ENCODE measurements around the gene INAVA.
"Not testable (repeated sequence)": the region's sequence is repeated elsewhere in the genome, so short reads cannot be mapped to it uniquely, and the experiment has no call there.

The INAVA gene

GRCh38 chr1:200959411-200959921, 64.8 kb downstream of the INAVA start:
- no peaks in the 10 kb centered on the region for H3K36me3 ChIP-seq (ENCODE audit: control insufficient read depth, insufficient read depth, low read length)

GRCh38 chr1:200960236-200960947, 65.7 kb downstream of the INAVA start:
- DNase-seq, result no peak
- H3K4me3 ChIP-seq (ENCODE audit: insufficient read depth, low read depth, low read length, poor library complexity, severe bottlenecking), result no peak overlapping the region
- no peaks in the 10 kb centered on the region for H3K9me3 ChIP-seq (ENCODE audit: control insufficient read depth, low read length)
- H3K27ac ChIP-seq (ENCODE audit: insufficient read depth, low read length, poor library complexity, severe bottlenecking), result no peak overlapping the region
- no peaks in the 10 kb centered on the region for H3K36me3 ChIP-seq (ENCODE audit: control insufficient read depth, insufficient read depth, low read length)
- H3K27me3 ChIP-seq (replicated peaks; ENCODE audit: control insufficient read depth, insufficient read depth, low read length, poor library complexity, severe bottlenecking), result no peaks in the 10 kb centered on the region
- no peaks in the 10 kb centered on the region for H3K4me1 ChIP-seq (ENCODE audit: control insufficient read depth, insufficient read depth, low read length, poor library complexity, severe bottlenecking)

More at GRCh38 chr1:200959411-200959921, 64.8 kb downstream of the INAVA start:
- Histone ChIP-seq H3K27ac (ENCODE audit: insufficient read depth, low read length, poor library complexity, severe bottlenecking) (no peak overlapping the region), H3K27me3 (replicated peaks; ENCODE audit: control insufficient read depth, insufficient read depth, low read length, poor library complexity, severe bottlenecking) (no peaks in the 10 kb centered on the region), H3K9me3 (ENCODE audit: control insufficient read depth, low read length) (no peaks in the 10 kb centered on the region), H3K4me1 (ENCODE audit: control insufficient read depth, insufficient read depth, low read length, poor library complexity, severe bottlenecking) (no peaks in the 10 kb centered on the region), H3K4me3 (ENCODE audit: insufficient read depth, low read depth, low read length, poor library complexity, severe bottlenecking) (no peak overlapping the region)
- no peak for DNase-seq

- Histone ChIP-seq H3K9me3 (ENCODE audit: control insufficient read depth, low read length) (no peaks in the 10 kb centered on the region), H3K4me3 (ENCODE audit: insufficient read depth, low read depth, low read length, poor library complexity, severe bottlenecking) (no peak overlapping the region), H3K27ac (ENCODE audit: insufficient read depth, low read length, poor library complexity, severe bottlenecking) (no peak overlapping the region), H3K27me3 (replicated peaks; ENCODE audit: control insufficient read depth, insufficient read depth, low read length, poor library complexity, severe bottlenecking) (no peaks in the 10 kb centered on the region), H3K36me3 (ENCODE audit: control insufficient read depth, insufficient read depth, low read length) (no peaks in the 10 kb centered on the region), H3K4me1 (ENCODE audit: control insufficient read depth, insufficient read depth, low read length, poor library complexity, severe bottlenecking) (no peaks in the 10 kb centered on the region)
- no peak for DNase-seq
These were observed 66.2 kb downstream of the INAVA start for GRCh38 chr1:200960948-200961340.

- not testable (repeated sequence) for H3K4me3 ChIP-seq (ENCODE audit: insufficient read depth, low read depth, low read length, poor library complexity, severe bottlenecking); DNase-seq; H3K4me1 ChIP-seq (ENCODE audit: control insufficient read depth, insufficient read depth, low read length, poor library complexity, severe bottlenecking); H3K9me3 ChIP-seq (ENCODE audit: control insufficient read depth, low read length); H3K27me3 ChIP-seq (replicated peaks; ENCODE audit: control insufficient read depth, insufficient read depth, low read length, poor library complexity, severe bottlenecking); H3K27ac ChIP-seq (ENCODE audit: insufficient read depth, low read length, poor library complexity, severe bottlenecking); H3K36me3 ChIP-seq (ENCODE audit: control insufficient read depth, insufficient read depth, low read length)
These were observed 67.5 kb downstream of the INAVA start for GRCh38 chr1:200962151-200962550.

GRCh38 chr1:200962631-200963030, 67.9 kb downstream of the INAVA start:
- H3K36me3 ChIP-seq (ENCODE audit: control insufficient read depth, insufficient read depth, low read length), result no peaks in the 10 kb centered on the region
- DNase-seq, result no peak
- H3K4me3 ChIP-seq (ENCODE audit: insufficient read depth, low read depth, low read length, poor library complexity, severe bottlenecking), result no peak overlapping the region
- no peaks in the 10 kb centered on the region for H3K27me3 ChIP-seq (replicated peaks; ENCODE audit: control insufficient read depth, insufficient read depth, low read length, poor library complexity, severe bottlenecking)
- no peaks in the 10 kb centered on the region for H3K9me3 ChIP-seq (ENCODE audit: control insufficient read depth, low read length)
- no peaks in the 10 kb centered on the region for H3K4me1 ChIP-seq (ENCODE audit: control insufficient read depth, insufficient read depth, low read length, poor library complexity, severe bottlenecking)
- H3K27ac ChIP-seq (ENCODE audit: insufficient read depth, low read length, poor library complexity, severe bottlenecking), result no peak overlapping the region

- DNase-seq, result no peak
- Histone ChIP-seq H3K4me3 (ENCODE audit: insufficient read depth, low read depth, low read length, poor library complexity, severe bottlenecking) (no peak overlapping the region), H3K27ac (ENCODE audit: insufficient read depth, low read length, poor library complexity, severe bottlenecking) (no peak overlapping the region), H3K27me3 (replicated peaks; ENCODE audit: control insufficient read depth, insufficient read depth, low read length, poor library complexity, severe bottlenecking) (no peaks in the 10 kb centered on the region), H3K36me3 (ENCODE audit: control insufficient read depth, insufficient read depth, low read length) (no peaks in the 10 kb centered on the region), H3K4me1 (ENCODE audit: control insufficient read depth, insufficient read depth, low read length, poor library complexity, severe bottlenecking) (no peaks in the 10 kb centered on the region), H3K9me3 (ENCODE audit: control insufficient read depth, low read length) (no peaks in the 10 kb centered on the region)
These were observed 68.4 kb downstream of the INAVA start for GRCh38 chr1:200963076-200963475.

GRCh38 chr1:200963888-200964287, 69.2 kb downstream of the INAVA start:
- H3K27me3 ChIP-seq (replicated peaks; ENCODE audit: control insufficient read depth, insufficient read depth, low read length, poor library complexity, severe bottlenecking); H3K4me1 ChIP-seq (ENCODE audit: control insufficient read depth, insufficient read depth, low read length, poor library complexity, severe bottlenecking); H3K36me3 ChIP-seq (ENCODE audit: control insufficient read depth, insufficient read depth, low read length); H3K27ac ChIP-seq (ENCODE audit: insufficient read depth, low read length, poor library complexity, severe bottlenecking); H3K9me3 ChIP-seq (ENCODE audit: control insufficient read depth, low read length); H3K4me3 ChIP-seq (ENCODE audit: insufficient read depth, low read depth, low read length, poor library complexity, severe bottlenecking); DNase-seq: not testable (repeated sequence)

All from effector memory CD4-positive, alpha-beta T cell (primary cell).